ENCODE results near the gene TMX4.

GRCh38 chr20:7993703-7994102 lies 25.9 kb downstream of the TMX4 start:
- TF ChIP-seq CTCF (conservative IDR thresholded peaks at IDR 0.05; ENCODE audit: low read length): no peak
- TF ChIP-seq EZH2phosphoT487 (IDR thresholded peaks at IDR 0.05; ENCODE audit: borderline replicate concordance): no peak

Data from Loucy (cell line).